Measurements from ENCODE around the gene CUX1.

DNA sequence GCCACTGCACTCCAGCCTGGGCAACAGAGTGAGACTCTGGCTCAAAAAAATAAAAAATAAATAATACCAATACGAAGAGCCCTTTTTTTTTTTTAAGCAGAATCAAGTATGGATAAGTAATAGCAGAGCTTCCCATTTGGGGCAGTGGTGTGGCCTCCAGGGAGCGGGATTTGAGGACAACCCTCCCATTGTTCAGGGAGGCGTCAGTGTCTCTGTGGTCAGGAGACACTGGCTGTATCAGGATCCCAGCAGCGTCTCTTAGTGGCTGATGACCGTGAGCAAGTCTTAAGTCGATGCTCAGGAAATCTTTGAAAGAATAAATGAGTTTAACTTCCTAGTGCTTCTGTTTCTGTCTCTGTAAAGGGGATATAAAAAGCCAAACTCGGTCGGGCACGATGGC, 444.0 kb downstream of the CUX1 start:
- TF ChIP-seq, protein P1, sequence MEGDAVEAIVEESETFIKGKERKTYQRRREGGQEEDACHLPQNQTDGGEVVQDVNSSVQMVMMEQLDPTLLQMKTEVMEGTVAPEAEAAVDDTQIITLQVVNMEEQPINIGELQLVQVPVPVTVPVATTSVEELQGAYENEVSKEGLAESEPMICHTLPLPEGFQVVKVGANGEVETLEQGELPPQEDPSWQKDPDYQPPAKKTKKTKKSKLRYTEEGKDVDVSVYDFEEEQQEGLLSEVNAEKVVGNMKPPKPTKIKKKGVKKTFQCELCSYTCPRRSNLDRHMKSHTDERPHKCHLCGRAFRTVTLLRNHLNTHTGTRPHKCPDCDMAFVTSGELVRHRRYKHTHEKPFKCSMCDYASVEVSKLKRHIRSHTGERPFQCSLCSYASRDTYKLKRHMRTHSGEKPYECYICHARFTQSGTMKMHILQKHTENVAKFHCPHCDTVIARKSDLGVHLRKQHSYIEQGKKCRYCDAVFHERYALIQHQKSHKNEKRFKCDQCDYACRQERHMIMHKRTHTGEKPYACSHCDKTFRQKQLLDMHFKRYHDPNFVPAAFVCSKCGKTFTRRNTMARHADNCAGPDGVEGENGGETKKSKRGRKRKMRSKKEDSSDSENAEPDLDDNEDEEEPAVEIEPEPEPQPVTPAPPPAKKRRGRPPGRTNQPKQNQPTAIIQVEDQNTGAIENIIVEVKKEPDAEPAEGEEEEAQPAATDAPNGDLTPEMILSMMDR (IDR thresholded peaks at IDR 0.05) = no peak
- no peak for TF ChIP-seq POLR2A (IDR thresholded peaks at IDR 0.05)

Data from uterus (tissue), 2 donors.